ENCODE measurements around the gene CDK5RAP2. TPM values are rescaled to one million over a fixed set of nuclear protein-coding genes. Genes with fewer than 3 reads are reported as not detected.

The CDK5RAP2 gene
- total and polyA plus RNA-seq, 10 of the 15 experiments (the other 5 are each of a cell fraction or from before 2014, with no cell fraction given), result 16.2 to 53.5 (median 34.5) TPM

GRCh38 chr9:120464887-120465421 lies 115.0 kb downstream of the CDK5RAP2 start:
- no peak for DNase-seq (ENCODE audit: low read depth, low spot score)
- ChIA-PET SMC1A (ENCODE audit: uncharacterized antibody, unreplicated experiment) (no interaction called here), POLR2A (no interaction called here), CTCF (no interaction called here), RAD21 (ENCODE audit: unreplicated experiment) (no interaction called here)
- in situ Hi-C loops (cut with MboI), result no loop called here
- no TSS peak for BruUV-seq (replicated peaks)
- no peak for ATAC-seq
- FAIRE-seq, result no peak
- H2AFZ ChIP-seq (ENCODE audit: control insufficient read depth, low read depth, low read length), result no peak overlapping the region
- H4K20me1 ChIP-seq (ENCODE audit: control insufficient read depth, insufficient read depth), result no peaks in the 10 kb centered on the region
- peaks cover 1 to 10% of the 10 kb centered on the region in 2 experiments for H3K36me3 ChIP-seq (ENCODE audit: control insufficient read depth in 2 of 2, insufficient read depth in 2 of 2, low read length in 1 of 2)
- H3K4me2 ChIP-seq (ENCODE audit: control insufficient read depth, insufficient read depth), result no peak overlapping the region
- H3K27me3 ChIP-seq (replicated peaks in 1 of 2; ENCODE audit: control insufficient read depth in 2 of 2, insufficient read depth in 2 of 2, low read length in 1 of 2), result no peaks in the 10 kb centered on the region
- H3K4me3 ChIP-seq, result no peak overlapping the region
- no peaks in the 10 kb centered on the region for H3K4me1 ChIP-seq (ENCODE audit: control insufficient read depth, insufficient read depth, low read length)
- no peak overlapping the region for H3K27ac ChIP-seq (ENCODE audit: control insufficient read depth, insufficient read depth)
- intact Hi-C loops (cut with micrococcal nuclease; ENCODE audit: unreplicated experiment), result no loop called here
- TF ChIP-seq, protein P1, sequence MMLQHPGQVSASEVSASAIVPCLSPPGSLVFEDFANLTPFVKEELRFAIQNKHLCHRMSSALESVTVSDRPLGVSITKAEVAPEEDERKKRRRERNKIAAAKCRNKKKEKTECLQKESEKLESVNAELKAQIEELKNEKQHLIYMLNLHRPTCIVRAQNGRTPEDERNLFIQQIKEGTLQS (IDR thresholded peaks at IDR 0.05; ENCODE audit: borderline replicate concordance, extremely low read depth, low read depth, low read length), result no peak
- no peak for TF ChIP-seq TAF1 (IDR thresholded peaks at IDR 0.05; ENCODE audit: borderline replicate concordance, low read depth, low read length)
- no peaks in the 10 kb centered on the region for H3K9me3 ChIP-seq (replicated peaks; ENCODE audit: control insufficient read depth, insufficient read depth, low read length)
- 97% methylated on average over 4 of the region's 4 CpGs for WGBS (ENCODE audit: insufficient coverage, insufficient replicate concordance, low lambda C conversion rate, missing lambda C conversion rate)
- H3K9ac ChIP-seq (ENCODE audit: control insufficient read depth, insufficient read depth, low read length), result no peak overlapping the region
- no peaks in the 10 kb centered on the region for H3K79me2 ChIP-seq (ENCODE audit: control insufficient read depth, insufficient read depth, low read length)

DNA sequence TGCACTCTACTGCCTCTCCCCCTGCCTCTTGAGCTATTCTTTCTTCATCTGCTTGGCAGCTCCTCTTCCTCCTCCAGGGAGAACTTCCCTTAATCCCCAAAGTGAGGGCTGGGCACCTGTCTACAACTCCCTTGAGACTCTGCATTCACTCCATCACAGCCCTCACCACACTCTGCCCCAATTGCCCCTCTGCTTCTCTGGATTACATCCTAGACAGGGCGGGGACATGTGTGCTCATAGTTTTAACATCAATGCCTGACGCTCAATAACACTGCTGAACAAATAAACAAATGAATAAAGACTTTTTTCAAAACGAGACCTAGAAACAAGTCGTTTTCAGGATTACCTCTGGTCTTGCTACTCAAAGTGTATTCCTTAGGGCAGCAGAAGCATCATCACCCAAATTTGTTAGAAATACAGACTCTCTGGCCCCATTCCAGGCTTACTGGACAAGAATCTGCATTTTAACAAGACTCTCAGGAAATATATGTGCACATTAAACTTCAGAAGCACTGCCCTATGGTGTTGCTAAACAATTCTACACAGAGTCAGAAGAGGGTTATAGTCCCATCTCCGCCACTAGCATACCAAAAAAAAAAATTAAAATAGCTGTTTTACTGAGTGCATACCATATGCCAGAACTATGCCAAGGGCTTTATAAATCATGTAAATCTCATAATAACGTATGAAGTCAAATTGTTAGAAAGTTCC lies 115.6 kb downstream of the CDK5RAP2 start:
- no peaks in the 10 kb centered on the region for H4K20me1 ChIP-seq (ENCODE audit: control insufficient read depth, insufficient read depth)
- no peaks in the 10 kb centered on the region for H3K4me1 ChIP-seq (ENCODE audit: control insufficient read depth, insufficient read depth, low read length)
- H3K79me2 ChIP-seq (ENCODE audit: control insufficient read depth, insufficient read depth, low read length), result no peaks in the 10 kb centered on the region
- peaks cover 1 to 14% of the 10 kb centered on the region in 2 experiments for H3K36me3 ChIP-seq (ENCODE audit: control insufficient read depth in 2 of 2, insufficient read depth in 2 of 2, low read length in 1 of 2)
- intact Hi-C loops (cut with micrococcal nuclease; ENCODE audit: unreplicated experiment), result no loop called here
- no peak overlapping the region for H3K4me3 ChIP-seq
- no peak overlapping the region for H3K9ac ChIP-seq (ENCODE audit: control insufficient read depth, insufficient read depth, low read length)
- no peaks in the 10 kb centered on the region for H3K27me3 ChIP-seq (replicated peaks in 1 of 2; ENCODE audit: control insufficient read depth in 2 of 2, insufficient read depth in 2 of 2, low read length in 1 of 2)
- no peak for FAIRE-seq
- H3K27ac ChIP-seq (ENCODE audit: control insufficient read depth, insufficient read depth), result no peak overlapping the region
- BruUV-seq (replicated peaks), result TSS peak; percentile 25
- ATAC-seq, result no peak
- CTCF ChIA-PET, result no interaction called here
- H3K9me3 ChIP-seq (replicated peaks; ENCODE audit: control insufficient read depth, insufficient read depth, low read length), result no peaks in the 10 kb centered on the region
- 96% methylated on average over 6 of the region's 6 CpGs for WGBS (ENCODE audit: insufficient coverage, insufficient replicate concordance, low lambda C conversion rate, missing lambda C conversion rate)
- DNase-seq (ENCODE audit: low read depth, low spot score), result no peak
- H3K4me2 ChIP-seq (ENCODE audit: control insufficient read depth, insufficient read depth), result no peak overlapping the region
- no peak overlapping the region for H2AFZ ChIP-seq (ENCODE audit: control insufficient read depth, low read depth, low read length)
- in situ Hi-C loops (cut with MboI), result no loop called here
- RAD21 ChIA-PET (ENCODE audit: unreplicated experiment), result no interaction called here
- SMC1A ChIA-PET (ENCODE audit: uncharacterized antibody, unreplicated experiment), result no interaction called here
- POLR2A ChIA-PET, result no interaction called here
- TF ChIP-seq SIN3A (IDR thresholded peaks at IDR 0.05; ENCODE audit: low read depth, low read length) (no peak), RB1 (IDR thresholded peaks at IDR 0.05; ENCODE audit: borderline replicate concordance) (no peak), BHLHE40 (IDR thresholded peaks at IDR 0.05; ENCODE audit: borderline replicate concordance in 1 of 2, low read depth in 2 of 2, low read length in 1 of 2) (no peak), ZNF384 (IDR thresholded peaks at IDR 0.05; ENCODE audit: borderline replicate concordance, low read depth, low read length) (no peak), HDAC2 (IDR thresholded peaks at IDR 0.05) (no peak), EGR1 (IDR thresholded peaks at IDR 0.05; ENCODE audit: borderline replicate concordance in 1 of 2, low read depth in 2 of 2, low read length in 2 of 2) (no peak), EZH2 (IDR thresholded peaks at IDR 0.05; ENCODE audit: borderline replicate concordance, control insufficient read depth, low read depth, low read length) (no peak), JUNB (IDR thresholded peaks at IDR 0.05) (no peak), CEBPB (IDR thresholded peaks at IDR 0.05; ENCODE audit: borderline replicate concordance in 1 of 2, low read depth in 2 of 2, low read length in 2 of 2) (no peak), CEBPZ (IDR thresholded peaks at IDR 0.05; ENCODE audit: low read depth, low read length) (no peak)
